HepG2 (cell line): Measurements from ENCODE around the gene HSPB6. TPM values are rescaled to one million over a fixed set of nuclear protein-coding genes. Genes with fewer than 3 reads are reported as not detected.

Experiments used
- ARHGAP35 ChIP-seq: sonication (generic); formaldehyde crosslinking; IDR thresholded peaks from 2 replicates; pipeline ENCODE4 v1.9.0; 2022; ENCODE audit warnings: mild to moderate bottlenecking, inconsistent platforms, moderate library complexity, missing genetic modification reagents, borderline replicate concordance
- ARID2 ChIP-seq: sonication (generic); formaldehyde crosslinking; IDR thresholded peaks from 2 replicates; pipeline ENCODE4 v1.8.1; 2022; ENCODE audit warnings: mild to moderate bottlenecking, missing genetic modification reagents, borderline replicate concordance
- ARNTL ChIP-seq: sonication (generic); formaldehyde crosslinking; IDR thresholded peaks from 2 replicates; pipeline ENCODE4 v1.4.0; 2020; ENCODE audit warnings: mild to moderate bottlenecking, missing genetic modification reagents
- CENPT ChIP-seq: sonication (generic); formaldehyde crosslinking; IDR thresholded peaks from 2 replicates; pipeline ENCODE4 v1.8.0; 2022; ENCODE audit warnings: low read depth, mild to moderate bottlenecking, moderate library complexity, missing genetic modification reagents
- CTCF ChIP-seq: sonication (generic); formaldehyde crosslinking; IDR thresholded peaks from 2 replicates; pipeline ENCODE4 v1.5.0; 2020; ENCODE audit warnings: mild to moderate bottlenecking, missing genetic modification reagents, moderate library complexity
- DDIT3 ChIP-seq: sonication (generic); formaldehyde crosslinking; IDR thresholded peaks from 2 replicates; pipeline ENCODE4 v1.4.0; 2020; ENCODE audit warnings: mild to moderate bottlenecking, missing genetic modification reagents
- HMG20B ChIP-seq: conservative IDR thresholded peaks from 2 replicates; pipeline ENCODE4 v1.6.1; 2016; ENCODE audit warnings: missing genetic modification reagents, missing compliant biosample characterization
- KAT8 ChIP-seq: IDR thresholded peaks from 2 replicates; pipeline ENCODE4 v1.6.1; 2016; ENCODE audit warnings: missing genetic modification reagents, missing compliant biosample characterization
- MYPOP ChIP-seq: sonication (generic); formaldehyde crosslinking; IDR thresholded peaks from 2 replicates; pipeline ENCODE4 v1.8.1; 2023; ENCODE audit warnings: mild to moderate bottlenecking, moderate library complexity, missing genetic modification reagents
- RARA ChIP-seq: IDR thresholded peaks from 2 replicates; pipeline ENCODE4 v1.6.1; 2016; ENCODE audit warnings: missing genetic modification reagents, missing compliant biosample characterization
- SOX5 ChIP-seq: IDR thresholded peaks from 2 replicates; pipeline ENCODE4 v1.6.1; 2016; ENCODE audit warnings: borderline replicate concordance
- TFAP4 ChIP-seq: sonication (generic); IDR thresholded peaks from 2 replicates; pipeline ENCODE4 v1.6.1; 2016; ENCODE audit warnings: low read depth, borderline replicate concordance
- THAP8 ChIP-seq: sonication (generic); formaldehyde crosslinking; IDR thresholded peaks from 2 replicates; pipeline ENCODE4 v1.5.1; 2020; ENCODE audit warnings: missing genetic modification reagents, mild to moderate bottlenecking, borderline replicate concordance
- TRIM22 ChIP-seq: fragments of 450-650 bp; IDR thresholded peaks from 2 replicates; pipeline ENCODE4 v1.6.1; 2017
- ZNF326 ChIP-seq: sonication (generic); formaldehyde crosslinking; IDR thresholded peaks from 2 replicates; pipeline ENCODE4 v1.4.0; 2020; ENCODE audit warnings: missing genetic modification reagents, borderline replicate concordance
- ZNF33B ChIP-seq: sonication (generic); formaldehyde crosslinking; IDR thresholded peaks from 2 replicates; pipeline ENCODE4 v1.5.1; 2020; ENCODE audit warnings: mild to moderate bottlenecking, missing genetic modification reagents
- ZNF350 ChIP-seq: sonication (generic); formaldehyde crosslinking; IDR thresholded peaks from 2 replicates; pipeline ENCODE4 v1.4.0; 2020; ENCODE audit warnings: mild to moderate bottlenecking, low read depth, missing genetic modification reagents, borderline replicate concordance
- ZNF530 ChIP-seq: sonication (generic); formaldehyde crosslinking; IDR thresholded peaks from 2 replicates; pipeline ENCODE4 v1.5.0; 2020; ENCODE audit warnings: low read depth, mild to moderate bottlenecking, missing genetic modification reagents
- ZNF576 ChIP-seq: sonication (generic); formaldehyde crosslinking; IDR thresholded peaks from 2 replicates; pipeline ENCODE4 v1.4.0; 2020; ENCODE audit warnings: mild to moderate bottlenecking, missing genetic modification reagents
- ZNF598 ChIP-seq: sonication (generic); formaldehyde crosslinking; IDR thresholded peaks from 2 replicates; pipeline ENCODE4 v1.5.1; 2020; ENCODE audit warnings: mild to moderate bottlenecking, missing genetic modification reagents, borderline replicate concordance
- ZSCAN21 ChIP-seq: sonication (generic); formaldehyde crosslinking; IDR thresholded peaks from 2 replicates; pipeline ENCODE4 v1.8.0; 2022; ENCODE audit warnings: mild to moderate bottlenecking, missing genetic modification reagents, moderate library complexity, borderline replicate concordance
- ZSCAN29 ChIP-seq: sonication (generic); formaldehyde crosslinking; conservative IDR thresholded peaks from 2 replicates; pipeline ENCODE4 v1.4.0; 2020; ENCODE audit warnings: mild to moderate bottlenecking, missing genetic modification reagents
- polyA plus RNA-seq, 8 experiments: library from polyadenylated mRNA; depleted of rRNA in 3 of 8; stranded (reverse) in 7 of 8; unstranded in 1 of 8; fragments of >200 nt; fragmentation: Illumina TruSeq in 4 of 8; extraction: Trizol in 4 of 8; gene quantifications; 2 replicates each; pipeline versions ENCODE4 v1.2.1 to v1.2.3, GENCODE V29; 2011 to 2016; ENCODE audit warnings: low read depth in 4 of 8, missing spikeins in 1 of 8, mixed read lengths in 1 of 8; ENCODE audit not compliant: insufficient read depth in 1 of 8
- total RNA-seq, 5 experiments: library from RNA; depleted of rRNA; stranded (reverse); fragments of >200 nt; fragmentation: Illumina TruSeq; extraction: Trizol; gene quantifications; 2 replicates each; pipeline ENCODE4 v1.2.3, GENCODE V29; 2016; ENCODE audit warnings: low read depth in 1 of 5

HSPB6 gene
- total and polyA plus RNA-seq, 2 of the 13 experiments (the other 11 are each of a cell fraction or from before 2014, with no cell fraction given) = 0.18 TPM; not detected in 1

GRCh38 chr19:35748106-35749020 is 8.5 kb downstream of the HSPB6 start, which contains the start of gene LIN37 (continued):
- TF ChIP-seq CTCF (CRISPR knock-in tag) (no peak), ZSCAN21 (no peak), KAT8 (CRISPR knock-in tag) (peak; percentile 92), ZNF33B (CRISPR knock-in tag) (peak; percentile 32; the same call in 1 of the 2 replicates), ZNF598 (CRISPR knock-in tag) (0 out of 2 replicates have a peak, but pooled peaks have one; percentile 37), ZNF326 (CRISPR knock-in tag) (no peak), MYPOP (CRISPR knock-in tag) (no peak), ZNF576 (CRISPR knock-in tag) (no peak), DDIT3 (CRISPR knock-in tag) (no peak), ARID2 (no peak), THAP8 (CRISPR knock-in tag) (no peak), RARA (no peak), ARHGAP35 (CRISPR knock-in tag) (peak; percentile 61; the same call in 1 of the 2 replicates), CENPT (CRISPR knock-in tag) (no peak), ARNTL (peak; percentile 61; the same call in 1 of the 2 replicates), ZSCAN29 (CRISPR knock-in tag) (no peak), ZNF530 (CRISPR knock-in tag) (no peak), ZNF350 (CRISPR knock-in tag) (peak; percentile 85), TFAP4 (0 out of 2 replicates have a peak, but pooled peaks have one; percentile 3), TRIM22 (no peak), SOX5 (0 out of 2 replicates have a peak, but pooled peaks have one; percentile 7), HMG20B (CRISPR knock-in tag) (no peak)
